Subcutaneous abdominal adipose tissue (tissue), 5 donors: ENCODE data around the gene SKAP1.
A peak's percentile ranks its signal among the peaks of the same experiment; 100 is the strongest.
"Not testable (repeated sequence)": the region's sequence is repeated elsewhere in the genome, so short reads cannot be mapped to it uniquely, and the experiment has no call there.

ENCODE experiments used
- H3K27ac ChIP-seq: one replicate; pipeline ENCODE4 v1.7.0; 2013; ENCODE audit warnings: low read depth, mild to moderate bottlenecking, inconsistent platforms, low read length, moderate library complexity
- H3K27me3 ChIP-seq, 5 donors: one replicate each; pipeline ENCODE4 v1.7.0; 2013; ENCODE audit warnings: low read length in 5 of 5, inconsistent platforms in 1 of 5; ENCODE audit not compliant: control insufficient read depth in 5 of 5, insufficient read depth in 4 of 5
- H3K36me3 ChIP-seq, 5 donors: one replicate each; pipeline ENCODE4 v1.7.0; 2013; ENCODE audit warnings: low read length in 5 of 5; ENCODE audit not compliant: control insufficient read depth in 5 of 5, insufficient read depth in 5 of 5
- H3K4me1 ChIP-seq, 5 donors: one replicate each; pipeline ENCODE4 v1.7.0; 2013; ENCODE audit warnings: low read length in 5 of 5, mild to moderate bottlenecking in 3 of 5, moderate library complexity in 1 of 5; ENCODE audit not compliant: control insufficient read depth in 5 of 5, insufficient read depth in 5 of 5
- H3K4me3 ChIP-seq, 5 donors: one replicate each; pipeline ENCODE4 v1.7.0; 2013; ENCODE audit warnings: low read length in 5 of 5, low read depth in 1 of 5
- H3K9ac ChIP-seq, 5 donors: one replicate each; pipeline ENCODE4 v1.7.0; 2013; ENCODE audit warnings: low read length in 5 of 5, mild to moderate bottlenecking in 4 of 5, moderate library complexity in 3 of 5
- H3K9me3 ChIP-seq, 5 donors: one replicate each; pipeline ENCODE4 v1.7.0; 2013; ENCODE audit warnings: low read length in 5 of 5; ENCODE audit not compliant: control insufficient read depth in 5 of 5
- donor health status: healthy.
- donor health status: healthy.
- donor health status: healthy.
- donor health status: healthy.
- donor health status: healthy.

SKAP1 gene

GRCh38 chr17:48294806-48295361, 135.1 kb downstream of the SKAP1 start:
- Histone ChIP-seq H3K4me1 (peaks cover 0 to 13% (median 0%) of the 10 kb centered on the region in 5 donors), H3K4me3 (peak overlapping the region in 3 of 5 donors; percentile 16 to 34 (median 24)), H3K27ac (no peak overlapping the region), H3K27me3 (peaks cover 0 to 4% (median 0%) of the 10 kb centered on the region in 5 donors), H3K9me3 (no peaks in the 10 kb centered on the region), H3K36me3 (no peaks in the 10 kb centered on the region), H3K9ac (no peak overlapping the region)

- peaks cover 0 to 13% (median 0%) of the 10 kb centered on the region in 5 donors for H3K4me1 ChIP-seq
- H3K36me3 ChIP-seq: no peaks in the 10 kb centered on the region
- no peak overlapping the region for H3K27ac ChIP-seq
- no peak overlapping the region for H3K9ac ChIP-seq
- H3K4me3 ChIP-seq: no peak overlapping the region
- H3K9me3 ChIP-seq: no peaks in the 10 kb centered on the region
- peaks cover 0 to 4% (median 0%) of the 10 kb centered on the region in 5 donors for H3K27me3 ChIP-seq
Observed at GRCh38 chr17:48294020-48294805, 135.8 kb downstream of the SKAP1 start.

- no peak overlapping the region for H3K4me3 ChIP-seq
- peaks cover 0 to 4% (median 0%) of the 10 kb centered on the region in 5 donors for H3K27me3 ChIP-seq
- H3K27ac ChIP-seq: no peak overlapping the region
- no peaks in the 10 kb centered on the region for H3K36me3 ChIP-seq
- no peak overlapping the region for H3K9ac ChIP-seq
- peaks cover 0 to 13% (median 0%) of the 10 kb centered on the region in 5 donors for H3K4me1 ChIP-seq
- H3K9me3 ChIP-seq: no peaks in the 10 kb centered on the region
Observed at GRCh38 chr17:48293319-48294019, 136.5 kb downstream of the SKAP1 start.

- H3K36me3 ChIP-seq: no peaks in the 10 kb centered on the region
- H3K27me3 ChIP-seq: peaks cover 0 to 4% (median 0%) of the 10 kb centered on the region in 5 donors
- H3K4me3 ChIP-seq: no peak overlapping the region
- H3K9ac ChIP-seq: no peak overlapping the region
- no peak overlapping the region for H3K27ac ChIP-seq
- peaks cover 0 to 8% (median 0%) of the 10 kb centered on the region in 5 donors for H3K4me1 ChIP-seq
- no peaks in the 10 kb centered on the region for H3K9me3 ChIP-seq
Observed at GRCh38 chr17:48290378-48290777, 139.6 kb downstream of the SKAP1 start.

- H3K9ac ChIP-seq, H3K4me3 ChIP-seq, H3K27ac ChIP-seq, H3K9me3 ChIP-seq, H3K36me3 ChIP-seq, H3K27me3 ChIP-seq, H3K4me1 ChIP-seq: not testable (repeated sequence)
Observed at GRCh38 chr17:48286917-48287316, 143.1 kb downstream of the SKAP1 start.

GRCh38 chr17:48285614-48286013, 144.4 kb downstream of the SKAP1 start:
- Histone ChIP-seq H3K9me3 (no peaks in the 10 kb centered on the region), H3K36me3 (no peaks in the 10 kb centered on the region), H3K9ac (no peak overlapping the region), H3K4me3 (no peak overlapping the region), H3K27ac (no peak overlapping the region), H3K4me1 (no peaks in the 10 kb centered on the region), H3K27me3 (peaks cover 0 to 3% (median 0%) of the 10 kb centered on the region in 5 donors)

GRCh38 chr17:48283907-48284306, 146.1 kb downstream of the SKAP1 start:
- Histone ChIP-seq H3K4me1 (no peaks in the 10 kb centered on the region), H3K9me3 (no peaks in the 10 kb centered on the region), H3K4me3 (no peak overlapping the region), H3K27ac (no peak overlapping the region), H3K36me3 (no peaks in the 10 kb centered on the region), H3K27me3 (peaks cover 0 to 3% (median 0%) of the 10 kb centered on the region in 5 donors), H3K9ac (no peak overlapping the region)

GRCh38 chr17:48283411-48283810, 146.6 kb downstream of the SKAP1 start:
- peaks cover 0 to 3% (median 0%) of the 10 kb centered on the region in 5 donors for H3K27me3 ChIP-seq
- no peak overlapping the region for H3K27ac ChIP-seq
- H3K4me3 ChIP-seq: no peak overlapping the region
- no peaks in the 10 kb centered on the region for H3K36me3 ChIP-seq
- H3K9me3 ChIP-seq: no peaks in the 10 kb centered on the region
- H3K4me1 ChIP-seq: no peaks in the 10 kb centered on the region
- no peak overlapping the region for H3K9ac ChIP-seq

GRCh38 chr17:48282303-48282702, 147.7 kb downstream of the SKAP1 start:
- Histone ChIP-seq H3K4me1 (no peaks in the 10 kb centered on the region), H3K27ac (no peak overlapping the region), H3K4me3 (no peak overlapping the region), H3K9ac (no peak overlapping the region), H3K9me3 (no peaks in the 10 kb centered on the region), H3K27me3 (peaks cover 0 to 3% (median 0%) of the 10 kb centered on the region in 5 donors), H3K36me3 (no peaks in the 10 kb centered on the region)
